ENCODE data around the gene ZNF439. TPM values are rescaled to one million over a fixed set of nuclear protein-coding genes. Genes with fewer than 3 reads are reported as not detected.
"Not testable (repeated sequence)": the region's sequence is repeated elsewhere in the genome, so short reads cannot be mapped to it uniquely, and the experiment has no call there.

ZNF439 gene
- 4.7 TPM for total RNA-seq

DNA sequence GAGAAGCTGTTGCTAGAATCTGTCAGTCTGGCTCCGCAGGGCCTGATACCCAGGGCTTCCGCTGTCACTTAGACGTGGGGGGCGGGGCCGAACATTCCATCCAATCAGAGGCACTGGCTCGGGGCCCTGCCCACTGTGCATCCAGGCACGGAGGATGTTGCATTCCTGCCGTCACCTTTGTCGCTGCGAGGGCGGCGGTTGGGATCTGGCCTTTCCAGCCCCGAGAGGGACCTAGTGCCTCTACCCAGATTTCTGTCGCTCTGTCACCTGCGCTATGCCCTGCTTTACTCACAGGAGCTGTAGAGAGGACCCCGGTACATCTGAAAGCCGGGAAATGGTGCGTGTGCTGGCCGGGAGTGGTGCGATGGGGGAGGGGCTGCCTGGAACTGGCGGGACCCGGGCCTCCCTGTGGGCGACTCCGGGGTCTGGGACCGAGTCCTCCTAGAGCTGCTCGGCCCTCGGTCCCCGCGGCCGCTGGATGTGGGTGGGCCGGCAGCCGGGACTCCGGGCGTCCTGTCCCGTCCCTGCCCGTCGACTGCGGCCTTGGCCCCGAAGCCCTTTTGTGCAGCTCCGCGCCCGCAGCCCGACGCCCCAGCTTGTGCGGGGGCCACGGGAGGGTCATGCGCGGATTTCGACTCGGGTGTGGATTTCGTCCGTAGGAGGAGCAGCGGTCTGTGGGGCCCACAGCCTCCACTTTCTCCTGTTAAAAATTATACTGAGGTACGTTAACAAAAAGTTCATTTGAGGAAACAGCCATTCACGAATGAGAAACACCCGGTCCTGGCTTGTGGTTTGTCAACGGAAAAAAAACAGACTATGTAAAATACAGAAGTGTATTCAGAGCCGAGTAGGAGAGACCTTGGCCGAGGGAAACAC lies at the start of gene ZNF439:
Gene ZNF439 (plus strand): TSS at position 133 of the 876 bp plus-strand sequence. CDS start 142 bp downstream, at position 275.
- Histone ChIP-seq H3K9me3 (ENCODE audit: control insufficient read depth in 3 of 3, low read length in 3 of 3) (no peaks in the 10 kb centered on the region), H3K4me3 (ENCODE audit: low read length in 3 of 3) (peak within 1 kb of the TSS; percentile 69 to 80 (median 76)), H3K9ac (ENCODE audit: low read depth in 1 of 3, low read length in 3 of 3) (peak within 1 kb of the TSS; percentile 20 to 62 (median 38)), H3K36me3 (ENCODE audit: control insufficient read depth in 3 of 3, insufficient read depth in 3 of 3, low read length in 3 of 3) (no peaks in the 10 kb centered on the region), H3K4me1 (ENCODE audit: control insufficient read depth in 3 of 3, insufficient read depth in 3 of 3, low read length in 3 of 3) (peaks cover 6 to 11% (median 6%) of the 10 kb centered on the region in 3 donors), H3K27ac (ENCODE audit: low read depth, low read length) (no peak within 1 kb of the TSS), H3K27me3 (ENCODE audit: control insufficient read depth in 3 of 3, insufficient read depth in 3 of 3, low read length in 3 of 3) (peaks cover 0 to 5% (median 3%) of the 10 kb centered on the region in 3 donors)

DNA sequence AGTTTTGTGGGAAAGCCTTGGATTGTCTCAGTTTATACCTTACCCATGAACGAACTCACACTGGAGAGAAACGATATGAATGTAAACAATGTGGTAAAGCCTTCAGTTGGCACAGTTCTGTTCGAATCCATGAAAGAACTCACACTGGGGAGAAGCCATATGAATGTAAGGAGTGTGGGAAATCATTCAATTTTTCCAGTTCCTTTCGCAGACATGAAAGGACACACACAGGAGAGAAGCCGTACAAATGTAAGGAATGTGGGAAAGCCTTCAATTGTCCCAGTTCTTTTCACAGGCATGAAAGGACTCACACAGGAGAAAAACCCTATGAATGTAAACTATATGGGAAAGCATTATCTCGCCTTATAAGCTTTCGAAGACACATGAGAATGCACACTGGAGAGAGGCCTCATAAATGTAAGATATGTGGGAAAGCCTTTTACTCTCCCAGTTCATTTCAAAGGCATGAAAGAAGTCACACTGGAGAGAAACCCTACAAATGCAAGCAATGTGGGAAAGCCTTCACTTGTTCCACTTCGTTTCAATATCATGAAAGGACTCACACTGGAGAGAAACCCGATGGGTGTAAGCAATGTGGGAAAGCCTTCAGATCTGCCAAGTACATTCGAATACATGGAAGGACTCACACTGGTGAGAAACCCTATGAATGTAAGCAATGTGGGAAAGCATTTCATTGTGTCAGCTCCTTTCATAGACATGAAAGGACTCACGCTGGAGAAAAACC lies 42.0 kb upstream of the ZNF439 start:
- no peaks in the 10 kb centered on the region for H3K4me1 ChIP-seq (ENCODE audit: control insufficient read depth in 3 of 3, insufficient read depth in 3 of 3, low read length in 3 of 3)
- H3K27ac ChIP-seq (ENCODE audit: low read depth, low read length) = no peak overlapping the region
- no peak overlapping the region for H3K9ac ChIP-seq (ENCODE audit: low read depth in 1 of 3, low read length in 3 of 3)
- H3K4me3 ChIP-seq (ENCODE audit: low read length in 3 of 3) = peak overlapping the region in 1 of 3 donors; percentile 17
- peaks cover 9 to 27% (median 18%) of the 10 kb centered on the region in 3 donors for H3K9me3 ChIP-seq (ENCODE audit: control insufficient read depth in 3 of 3, low read length in 3 of 3)
- no peaks in the 10 kb centered on the region for H3K27me3 ChIP-seq (ENCODE audit: control insufficient read depth in 3 of 3, insufficient read depth in 3 of 3, low read length in 3 of 3)
- peaks cover 19 to 33% (median 27%) of the 10 kb centered on the region in 3 donors for H3K36me3 ChIP-seq (ENCODE audit: control insufficient read depth in 3 of 3, insufficient read depth in 3 of 3, low read length in 3 of 3)

DNA sequence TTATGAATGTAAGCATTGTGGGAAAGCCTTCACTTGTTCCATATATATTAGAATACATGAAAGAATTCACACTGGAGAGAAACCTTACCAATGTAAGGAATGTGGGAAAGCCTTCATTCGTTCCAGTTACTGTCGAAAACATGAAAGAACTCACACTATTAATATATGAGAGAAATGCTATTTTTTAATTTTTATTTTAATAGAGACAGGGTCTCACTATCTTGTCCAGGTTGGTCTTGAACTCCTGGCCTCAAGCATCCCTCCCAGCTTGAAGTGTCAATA lies 41.5 kb upstream of the ZNF439 start:
- peaks cover 19 to 33% (median 27%) of the 10 kb centered on the region in 3 donors for H3K36me3 ChIP-seq (ENCODE audit: control insufficient read depth in 3 of 3, insufficient read depth in 3 of 3, low read length in 3 of 3)
- peak overlapping the region in 1 of 3 donors; percentile 17 for H3K4me3 ChIP-seq (ENCODE audit: low read length in 3 of 3)
- H3K9me3 ChIP-seq (ENCODE audit: control insufficient read depth in 3 of 3, low read length in 3 of 3) = peaks cover 9 to 27% (median 18%) of the 10 kb centered on the region in 3 donors
- H3K9ac ChIP-seq (ENCODE audit: low read depth in 1 of 3, low read length in 3 of 3) = no peak overlapping the region
- no peaks in the 10 kb centered on the region for H3K27me3 ChIP-seq (ENCODE audit: control insufficient read depth in 3 of 3, insufficient read depth in 3 of 3, low read length in 3 of 3)
- H3K4me1 ChIP-seq (ENCODE audit: control insufficient read depth in 3 of 3, insufficient read depth in 3 of 3, low read length in 3 of 3) = no peaks in the 10 kb centered on the region
- no peak overlapping the region for H3K27ac ChIP-seq (ENCODE audit: low read depth, low read length)

DNA sequence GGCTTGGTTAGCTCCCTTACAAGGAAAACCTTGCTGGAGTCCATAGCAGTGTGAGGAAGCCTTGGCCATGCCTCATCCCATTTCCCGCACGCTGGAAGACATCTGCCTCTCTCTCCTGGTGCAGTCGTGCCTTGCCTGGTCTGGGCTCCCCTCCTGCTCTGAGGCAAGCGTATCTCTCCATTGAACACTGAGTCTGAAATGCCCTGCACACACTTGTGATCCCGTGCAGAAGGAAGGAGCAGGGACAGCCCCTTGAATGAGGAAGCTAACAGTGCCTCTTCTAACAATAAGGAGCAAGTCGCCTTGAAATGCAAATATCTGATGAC lies 34.9 kb upstream of the ZNF439 start:
- peaks cover 6 to 13% (median 7%) of the 10 kb centered on the region in 3 donors for H3K4me1 ChIP-seq (ENCODE audit: control insufficient read depth in 3 of 3, insufficient read depth in 3 of 3, low read length in 3 of 3)
- no peaks in the 10 kb centered on the region for H3K27me3 ChIP-seq (ENCODE audit: control insufficient read depth in 3 of 3, insufficient read depth in 3 of 3, low read length in 3 of 3)
- H3K27ac ChIP-seq (ENCODE audit: low read depth, low read length) = peak overlapping the region; percentile 85
- H3K9ac ChIP-seq (ENCODE audit: low read depth in 1 of 3, low read length in 3 of 3) = peak overlapping the region; percentile 90 to 98 (median 94)
- H3K36me3 ChIP-seq (ENCODE audit: control insufficient read depth in 3 of 3, insufficient read depth in 3 of 3, low read length in 3 of 3) = peaks cover 0 to 10% (median 2%) of the 10 kb centered on the region in 3 donors
- no peaks in the 10 kb centered on the region for H3K9me3 ChIP-seq (ENCODE audit: control insufficient read depth in 3 of 3, low read length in 3 of 3)
- peak overlapping the region; percentile 88 to 96 (median 95) for H3K4me3 ChIP-seq (ENCODE audit: low read length in 3 of 3)

DNA sequence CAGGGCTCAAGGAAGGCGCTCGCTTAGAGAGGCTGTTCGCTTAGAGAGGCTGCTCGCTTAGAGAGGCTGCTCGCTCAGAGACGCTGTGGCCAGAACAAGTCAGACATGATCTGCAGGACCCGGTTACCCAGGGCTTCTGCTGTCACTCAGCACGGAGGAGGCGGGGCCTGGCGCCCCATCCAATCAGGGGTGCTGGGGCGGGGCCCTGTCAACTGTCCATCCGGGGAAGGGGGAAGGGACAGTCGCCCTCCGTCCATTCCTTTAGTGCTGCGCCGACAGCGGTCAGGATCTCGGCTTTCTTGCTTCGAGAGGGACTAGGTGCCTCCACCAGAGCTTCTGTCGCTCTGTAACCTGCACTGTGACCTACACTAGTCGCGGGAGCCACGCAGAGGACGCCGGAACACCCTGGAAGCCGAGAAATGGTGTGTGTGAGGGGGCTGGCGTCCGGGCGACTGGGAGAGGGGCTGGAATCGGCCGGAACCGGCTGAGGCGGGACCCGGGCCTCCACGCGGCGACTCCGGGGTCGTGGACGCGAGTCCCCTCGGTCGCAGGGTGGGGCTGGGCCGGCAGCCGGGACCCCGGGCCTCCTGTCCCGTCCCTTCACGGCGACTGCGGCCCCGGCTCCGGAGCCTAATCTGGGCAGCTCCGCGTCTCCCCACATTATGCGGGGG lies 34.4 kb upstream of the ZNF439 start, which contains the start of gene ZNF440:
Gene ZNF440 (plus strand): TSS at position 245 of the 671 bp plus-strand sequence. CDS start 175 bp downstream, at position 420.
- H3K9ac ChIP-seq (ENCODE audit: low read depth in 1 of 3, low read length in 3 of 3) = peak within 1 kb of the TSS; percentile 90 to 98 (median 94)
- peaks cover 0 to 9% (median 2%) of the 10 kb centered on the region in 3 donors for H3K36me3 ChIP-seq (ENCODE audit: control insufficient read depth in 3 of 3, insufficient read depth in 3 of 3, low read length in 3 of 3)
- no peaks in the 10 kb centered on the region for H3K9me3 ChIP-seq (ENCODE audit: control insufficient read depth in 3 of 3, low read length in 3 of 3)
- peak within 1 kb of the TSS; percentile 85 for H3K27ac ChIP-seq (ENCODE audit: low read depth, low read length)
- peak within 1 kb of the TSS; percentile 88 to 96 (median 95) for H3K4me3 ChIP-seq (ENCODE audit: low read length in 3 of 3)
- H3K4me1 ChIP-seq (ENCODE audit: control insufficient read depth in 3 of 3, insufficient read depth in 3 of 3, low read length in 3 of 3) = peaks cover 6 to 13% (median 7%) of the 10 kb centered on the region in 3 donors
- H3K27me3 ChIP-seq (ENCODE audit: control insufficient read depth in 3 of 3, insufficient read depth in 3 of 3, low read length in 3 of 3) = no peaks in the 10 kb centered on the region

DNA sequence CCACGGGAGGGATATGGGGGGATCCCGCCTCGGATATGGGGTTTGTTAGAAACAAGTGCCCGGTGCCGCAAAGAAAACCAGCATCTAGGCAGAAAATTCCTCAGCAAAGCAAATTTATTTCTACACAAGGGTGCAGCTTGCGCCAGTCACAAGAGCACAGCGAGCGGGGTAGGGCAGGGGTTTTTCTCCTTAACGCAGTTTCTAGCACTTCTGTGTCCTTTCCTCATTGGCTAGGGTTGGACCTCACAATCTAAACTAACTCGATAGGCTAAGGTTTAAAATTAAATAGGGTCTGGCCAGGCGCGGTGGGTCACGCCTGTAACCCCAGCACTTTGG lies 33.9 kb upstream of the ZNF439 start:
- Histone ChIP-seq H3K4me3 (ENCODE audit: low read length in 3 of 3) (peak overlapping the region; percentile 88 to 96 (median 95)), H3K4me1 (ENCODE audit: control insufficient read depth in 3 of 3, insufficient read depth in 3 of 3, low read length in 3 of 3) (peaks cover 6 to 13% (median 7%) of the 10 kb centered on the region in 3 donors), H3K27ac (ENCODE audit: low read depth, low read length) (peak overlapping the region; percentile 85), H3K9me3 (ENCODE audit: control insufficient read depth in 3 of 3, low read length in 3 of 3) (no peaks in the 10 kb centered on the region), H3K36me3 (ENCODE audit: control insufficient read depth in 3 of 3, insufficient read depth in 3 of 3, low read length in 3 of 3) (peaks cover 0 to 4% (median 2%) of the 10 kb centered on the region in 3 donors), H3K27me3 (ENCODE audit: control insufficient read depth in 3 of 3, insufficient read depth in 3 of 3, low read length in 3 of 3) (no peaks in the 10 kb centered on the region), H3K9ac (ENCODE audit: low read depth in 1 of 3, low read length in 3 of 3) (peak overlapping the region; percentile 90 to 98 (median 94))

DNA sequence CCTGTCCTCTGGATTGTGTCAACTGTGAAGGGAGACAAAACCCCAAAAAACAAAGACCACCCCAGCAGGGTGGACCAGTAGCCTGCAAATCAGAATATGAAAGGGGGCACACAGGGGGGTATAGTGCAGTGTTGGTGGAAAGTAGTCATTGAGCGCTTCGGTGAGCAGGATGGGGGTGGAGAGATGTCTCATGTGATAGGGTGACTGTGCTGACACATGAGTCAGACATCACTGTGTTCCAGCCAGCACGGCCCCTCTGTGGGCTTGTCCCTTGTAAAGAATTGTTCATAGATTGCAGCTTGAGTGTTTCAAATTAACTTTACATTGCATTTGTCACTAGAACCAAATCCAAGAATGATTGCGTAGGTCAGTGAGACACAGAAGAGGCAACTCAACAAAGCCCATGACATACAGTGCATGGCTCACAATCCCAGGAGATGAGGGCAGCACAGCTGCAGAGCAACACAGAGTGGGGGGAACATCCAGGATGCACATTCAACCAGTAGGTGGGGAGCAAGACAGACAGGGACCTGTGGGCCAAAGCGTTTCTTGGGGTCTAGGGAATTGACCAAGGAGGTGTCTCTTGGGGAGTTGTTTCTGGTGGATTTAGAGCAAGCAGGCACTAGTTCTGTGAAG lies 26.9 kb upstream of the ZNF439 start:
- H3K4me1 ChIP-seq (ENCODE audit: control insufficient read depth in 3 of 3, insufficient read depth in 3 of 3, low read length in 3 of 3) = no peaks in the 10 kb centered on the region
- H3K36me3 ChIP-seq (ENCODE audit: control insufficient read depth in 3 of 3, insufficient read depth in 3 of 3, low read length in 3 of 3) = peaks cover 0 to 7% (median 7%) of the 10 kb centered on the region in 3 donors
- H3K9me3 ChIP-seq (ENCODE audit: control insufficient read depth in 3 of 3, low read length in 3 of 3) = no peaks in the 10 kb centered on the region
- H3K4me3 ChIP-seq (ENCODE audit: low read length in 3 of 3) = no peak overlapping the region
- H3K27ac ChIP-seq (ENCODE audit: low read depth, low read length) = no peak overlapping the region
- H3K9ac ChIP-seq (ENCODE audit: low read depth in 1 of 3, low read length in 3 of 3) = no peak overlapping the region
- H3K27me3 ChIP-seq (ENCODE audit: control insufficient read depth in 3 of 3, insufficient read depth in 3 of 3, low read length in 3 of 3) = no peaks in the 10 kb centered on the region

DNA sequence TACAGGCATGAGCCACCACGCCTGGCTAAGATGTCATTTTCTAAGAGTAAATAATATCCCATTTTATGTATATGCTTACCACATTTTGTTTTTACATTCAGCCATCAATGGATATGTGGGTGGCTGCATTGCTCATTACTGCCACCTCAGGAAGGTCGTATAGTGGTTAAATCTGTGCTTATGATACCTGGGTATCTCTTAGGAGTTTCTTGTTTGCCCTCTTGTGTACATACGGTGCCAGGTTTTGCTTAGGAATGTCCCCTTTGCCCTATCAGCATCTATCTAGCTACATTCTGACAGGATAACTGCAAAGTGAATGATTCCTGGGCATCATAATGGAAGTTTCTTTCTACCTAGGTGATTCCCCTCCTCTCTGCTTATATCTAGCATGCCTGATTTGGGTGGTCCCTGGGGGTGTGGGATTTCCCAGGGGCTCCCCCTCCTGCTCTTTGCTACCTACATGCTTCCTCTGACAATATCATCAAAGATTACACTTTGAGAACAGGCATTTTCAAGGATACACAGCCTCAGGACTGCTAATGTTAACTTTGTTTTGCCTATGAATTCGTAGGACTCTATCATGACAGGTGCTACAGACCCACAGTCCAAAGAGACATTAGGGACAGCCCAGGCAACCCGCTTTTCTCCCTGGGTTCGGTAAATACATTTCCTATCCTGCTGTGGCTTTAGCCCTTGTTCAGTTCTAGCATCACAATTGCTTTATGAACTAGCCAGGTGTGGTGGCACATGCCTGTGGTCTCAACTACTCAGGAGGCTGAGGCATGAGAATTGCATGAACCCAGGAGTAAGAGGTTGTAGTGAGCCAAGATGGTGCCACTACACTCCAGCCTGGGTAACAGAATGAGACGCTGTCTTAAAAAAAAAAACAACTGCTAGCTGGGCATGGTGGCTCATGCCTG lies 19.3 kb upstream of the ZNF439 start:
- not testable (repeated sequence) for H3K27me3 ChIP-seq (ENCODE audit: control insufficient read depth in 3 of 3, insufficient read depth in 3 of 3, low read length in 3 of 3); H3K9ac ChIP-seq (ENCODE audit: low read depth in 1 of 3, low read length in 3 of 3); H3K4me3 ChIP-seq (ENCODE audit: low read length in 3 of 3); H3K27ac ChIP-seq (ENCODE audit: low read depth, low read length); H3K4me1 ChIP-seq (ENCODE audit: control insufficient read depth in 3 of 3, insufficient read depth in 3 of 3, low read length in 3 of 3)
- Histone ChIP-seq H3K36me3 (ENCODE audit: control insufficient read depth in 3 of 3, insufficient read depth in 3 of 3, low read length in 3 of 3) (peaks cover 25 to 45% (median 32%) of the 10 kb centered on the region in 3 donors), H3K9me3 (ENCODE audit: control insufficient read depth in 3 of 3, low read length in 3 of 3) (peaks cover 9 to 25% (median 14%) of the 10 kb centered on the region in 3 donors)
